Stimulated activated CD8-positive, alpha-beta memory T cell treated with anti-CD3 and anti-CD28 coated beads, Interleukin-12 subunit alpha, Interleukin-12 subunit beta, amount 100 ng/mL, for 4 hours (primary cell): Measurements from ENCODE around the gene EPS15.
"Not testable (repeated sequence)": the region's sequence is repeated elsewhere in the genome, so short reads cannot be mapped to it uniquely, and the experiment has no call there.

ENCODE experiments used
- DNase-seq: peaks from one replicate; pipeline ENCODE4 v3.0.0-alpha.2; 2020; ENCODE audit warnings: low read depth

Gene EPS15

DNA sequence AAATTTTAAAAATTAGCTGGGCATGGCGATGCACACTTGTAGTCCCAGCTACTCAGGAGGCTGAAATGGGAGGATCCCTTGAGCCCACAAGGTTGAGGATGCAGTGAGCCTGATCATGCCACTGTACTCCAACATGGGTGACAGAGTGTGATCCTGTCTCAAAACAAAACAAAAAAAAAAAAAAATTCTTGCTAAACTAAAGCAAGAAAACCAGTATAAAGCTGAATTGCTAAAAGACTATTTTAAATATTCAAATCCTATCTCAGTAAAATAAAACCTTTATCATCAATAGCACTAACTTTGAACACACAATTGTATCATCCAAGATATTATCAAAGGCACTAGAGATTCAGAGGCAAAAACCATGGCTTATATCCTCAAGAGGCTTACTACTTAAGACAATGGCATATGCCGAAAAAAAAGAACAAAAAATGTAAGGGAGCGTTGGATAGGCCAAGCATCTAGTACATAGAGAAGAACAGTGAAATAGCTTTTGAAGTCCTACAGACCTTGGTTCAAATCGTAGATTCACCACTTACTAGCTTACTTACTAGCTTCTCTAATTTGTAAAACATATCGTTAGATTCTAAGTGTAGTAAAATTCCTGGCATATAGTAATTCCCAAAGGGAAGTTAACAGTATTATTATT is 3.6 kb downstream of the EPS15 start:
- no peak for DNase-seq

DNA sequence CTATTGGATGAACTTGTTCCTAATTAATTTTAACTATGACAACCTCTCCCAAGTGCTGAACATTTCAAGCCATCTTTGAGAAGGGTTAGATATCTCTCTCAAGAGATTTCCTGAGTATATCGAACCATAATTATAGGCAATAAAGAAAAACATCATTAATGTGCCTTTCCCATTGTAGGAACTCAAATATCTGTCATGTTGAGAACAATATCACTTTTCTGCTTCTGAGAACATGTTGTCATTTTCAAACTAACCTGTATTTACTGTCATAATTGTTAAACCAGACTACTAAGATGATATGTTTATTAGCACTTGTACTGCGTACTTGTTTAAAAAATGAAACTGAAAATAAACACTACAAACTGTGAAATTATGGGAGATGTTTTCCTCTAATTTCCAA is 4.3 kb downstream of the EPS15 start:
- DNase-seq, result no peak

DNA sequence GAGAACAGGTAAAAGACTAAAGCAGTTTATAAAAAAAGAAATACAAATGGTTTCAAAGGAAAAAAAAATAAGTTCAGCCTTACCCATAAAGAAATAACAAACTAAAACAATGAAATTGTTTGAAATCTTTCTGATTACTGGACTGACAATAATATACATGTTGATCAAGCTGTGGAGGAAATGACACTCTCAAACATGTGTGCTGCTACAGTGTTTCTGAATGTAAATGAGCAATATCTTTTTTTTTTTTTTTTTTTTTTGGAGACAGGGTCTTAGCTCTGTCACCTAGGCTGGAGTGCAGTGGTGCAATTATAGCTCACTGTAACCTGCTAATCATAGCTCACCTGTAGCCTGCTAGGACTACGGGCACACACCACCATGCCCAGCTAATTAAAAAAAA is 6.5 kb downstream of the EPS15 start:
- no peak for DNase-seq

DNA sequence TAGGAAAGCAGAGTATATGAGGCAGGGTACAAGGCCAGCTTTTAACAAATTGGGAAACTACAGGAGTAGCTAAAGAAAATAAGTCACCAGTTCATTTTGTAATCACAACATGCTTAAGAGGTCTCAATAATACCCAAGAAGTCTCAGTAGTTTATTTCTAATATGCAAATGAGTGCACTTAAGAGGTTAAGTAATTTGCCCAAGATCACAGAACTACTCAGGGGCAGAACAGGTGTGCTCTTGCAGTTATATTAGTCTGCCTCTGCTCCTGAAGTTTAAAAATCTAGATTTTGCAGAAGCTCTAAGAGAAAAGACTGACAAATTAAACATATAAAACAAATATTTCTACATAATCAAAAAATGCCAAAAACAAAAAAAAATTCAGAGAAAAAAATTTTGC is 6.9 kb downstream of the EPS15 start:
- DNase-seq, result no peak

DNA sequence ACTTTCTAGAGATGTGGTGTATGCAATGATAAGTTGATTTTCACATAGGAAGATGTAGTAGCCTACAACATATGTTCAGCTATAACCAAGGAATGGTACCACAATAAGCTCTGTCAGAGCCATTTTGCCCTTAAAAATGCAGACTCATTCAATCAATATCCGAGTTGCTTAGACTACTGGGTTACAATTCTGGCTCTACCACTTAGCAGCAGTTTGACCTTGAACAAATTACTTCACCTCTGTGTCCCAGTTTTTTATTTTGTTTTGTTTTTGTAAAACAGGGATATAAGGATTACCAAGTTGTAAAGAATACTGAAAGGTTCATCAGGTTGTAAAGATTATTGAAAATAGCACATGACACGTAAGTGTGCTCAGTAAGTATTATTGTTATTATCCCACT is 9.3 kb downstream of the EPS15 start:
- DNase-seq, result no peak

DNA sequence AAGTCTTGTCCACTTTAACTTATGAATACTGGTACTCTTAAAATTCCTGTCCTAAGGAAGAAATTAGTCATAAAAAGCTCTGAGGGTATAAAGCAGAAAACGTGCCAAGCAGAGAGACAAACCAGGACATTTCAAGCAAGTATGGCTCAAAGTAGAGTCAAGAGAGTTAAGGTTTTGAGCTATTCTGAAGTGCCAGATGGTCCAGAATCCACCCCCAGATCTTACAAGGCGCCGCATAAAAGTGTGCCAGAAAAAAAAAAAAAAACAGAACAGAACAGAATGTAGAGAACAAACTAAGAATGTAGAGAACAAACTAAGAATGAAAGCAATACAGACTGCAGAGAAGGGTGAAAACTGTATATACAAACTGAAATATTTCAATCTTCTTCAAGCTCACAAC is 12.5 kb downstream of the EPS15 start:
- no peak for DNase-seq

- no peak for DNase-seq
Measured at GRCh38 chr1:51504806-51505525, 14.1 kb downstream of the EPS15 start.

- DNase-seq, result peak; percentile 5
Measured at GRCh38 chr1:51501218-51501630, 17.8 kb downstream of the EPS15 start.

DNA sequence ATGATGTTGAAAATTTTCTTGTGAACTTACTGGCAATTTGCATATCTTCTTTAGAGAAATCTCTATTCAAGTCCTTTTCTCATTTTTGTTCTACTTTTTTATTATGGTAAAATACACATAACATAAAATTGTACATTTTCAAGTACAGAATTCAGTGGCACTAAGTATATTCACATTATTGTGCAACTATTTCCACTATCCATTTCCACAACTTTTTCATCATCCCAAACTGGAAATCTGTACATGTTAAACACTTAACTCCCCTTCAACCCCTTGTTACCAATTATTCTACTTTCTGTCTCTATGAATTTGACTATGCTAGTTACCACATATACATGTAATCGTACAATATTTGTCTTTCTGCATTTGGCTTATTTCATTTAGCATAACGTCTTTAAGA is 19.4 kb downstream of the EPS15 start:
- no peak for DNase-seq

DNA sequence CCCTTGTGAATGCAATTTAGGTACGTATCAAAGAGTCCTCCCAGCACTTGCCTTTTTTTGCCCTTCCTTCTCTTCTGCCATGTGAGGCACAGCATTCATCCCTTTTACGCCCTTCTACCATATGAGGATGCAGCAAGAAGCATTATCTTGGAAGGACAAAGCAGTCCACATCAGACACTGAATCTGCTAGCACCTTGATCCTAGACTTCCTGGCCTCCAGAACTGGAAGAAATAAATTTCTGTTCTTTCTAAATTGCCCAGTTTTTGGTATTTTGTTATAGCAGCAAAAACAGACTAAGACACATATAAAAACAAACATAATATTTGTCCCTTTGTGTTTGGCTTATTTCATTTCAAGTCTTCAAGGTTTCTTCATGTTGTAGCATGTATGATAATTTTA is 20.1 kb downstream of the EPS15 start:
- no peak for DNase-seq

- DNase-seq, result no peak
Measured at GRCh38 chr1:51497340-51497739, 21.7 kb downstream of the EPS15 start.

GRCh38 chr1:51494138-51494830 is 24.8 kb downstream of the EPS15 start:
- no peak for DNase-seq

- DNase-seq, result no peak
Measured at GRCh38 chr1:51491166-51491981, 27.7 kb downstream of the EPS15 start.

GRCh38 chr1:51489472-51489871 is 29.6 kb downstream of the EPS15 start:
- no peak for DNase-seq

DNA sequence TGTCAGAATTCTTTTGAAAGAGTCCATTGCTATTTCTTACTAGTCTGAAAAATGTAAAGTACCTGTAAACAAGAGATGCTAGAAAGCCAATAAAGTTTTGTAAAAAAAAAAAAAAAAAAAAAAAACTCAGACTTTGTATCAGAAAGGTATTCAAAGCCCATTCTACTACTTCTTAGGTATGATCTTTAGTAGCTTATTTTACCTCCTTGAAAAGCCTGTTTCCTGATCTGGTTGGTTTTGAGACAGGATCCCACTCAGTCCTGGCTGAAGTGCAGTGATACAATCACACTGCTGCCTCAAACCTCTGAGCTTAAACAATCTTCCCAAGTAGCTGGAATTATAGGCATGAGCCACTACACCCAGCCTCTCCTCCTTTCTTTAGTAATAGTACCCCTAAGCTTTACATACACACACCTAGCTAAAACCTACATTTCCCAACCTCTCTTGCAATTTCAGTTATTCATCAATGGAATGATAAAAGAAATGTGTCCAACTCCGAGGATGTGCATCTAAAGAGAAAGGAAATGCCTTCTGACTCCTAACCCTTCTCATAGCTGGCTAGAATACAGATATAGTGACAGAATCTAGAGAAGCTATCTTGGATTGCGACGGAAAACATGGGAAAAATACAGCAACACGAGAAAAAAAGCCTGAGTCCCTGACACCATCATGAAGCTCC is 30.6 kb downstream of the EPS15 start:
- no peak for DNase-seq

DNA sequence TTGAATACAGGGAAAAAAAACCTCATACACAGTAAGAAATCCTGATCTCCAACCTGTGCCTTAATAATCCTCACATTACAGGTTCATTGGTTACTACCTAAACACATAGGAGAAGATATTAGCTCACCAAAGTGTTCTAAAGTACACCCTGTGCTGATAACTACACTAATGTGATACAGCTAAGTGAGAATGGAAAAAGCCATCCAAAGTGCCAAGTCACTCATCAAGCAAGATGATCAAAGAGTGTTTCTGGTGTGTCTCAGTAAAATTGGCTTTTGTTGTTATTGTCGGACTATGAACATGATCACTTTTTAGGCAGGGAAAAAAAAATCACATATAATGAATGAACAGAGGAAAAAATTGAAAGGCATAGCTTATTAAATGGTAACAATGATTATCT is 31.4 kb downstream of the EPS15 start:
- DNase-seq, result no peak

GRCh38 chr1:51484591-51484990 is 34.5 kb downstream of the EPS15 start:
- no peak for DNase-seq

- DNase-seq, result no peak
Measured at GRCh38 chr1:51482881-51483280, 36.2 kb downstream of the EPS15 start.

DNA sequence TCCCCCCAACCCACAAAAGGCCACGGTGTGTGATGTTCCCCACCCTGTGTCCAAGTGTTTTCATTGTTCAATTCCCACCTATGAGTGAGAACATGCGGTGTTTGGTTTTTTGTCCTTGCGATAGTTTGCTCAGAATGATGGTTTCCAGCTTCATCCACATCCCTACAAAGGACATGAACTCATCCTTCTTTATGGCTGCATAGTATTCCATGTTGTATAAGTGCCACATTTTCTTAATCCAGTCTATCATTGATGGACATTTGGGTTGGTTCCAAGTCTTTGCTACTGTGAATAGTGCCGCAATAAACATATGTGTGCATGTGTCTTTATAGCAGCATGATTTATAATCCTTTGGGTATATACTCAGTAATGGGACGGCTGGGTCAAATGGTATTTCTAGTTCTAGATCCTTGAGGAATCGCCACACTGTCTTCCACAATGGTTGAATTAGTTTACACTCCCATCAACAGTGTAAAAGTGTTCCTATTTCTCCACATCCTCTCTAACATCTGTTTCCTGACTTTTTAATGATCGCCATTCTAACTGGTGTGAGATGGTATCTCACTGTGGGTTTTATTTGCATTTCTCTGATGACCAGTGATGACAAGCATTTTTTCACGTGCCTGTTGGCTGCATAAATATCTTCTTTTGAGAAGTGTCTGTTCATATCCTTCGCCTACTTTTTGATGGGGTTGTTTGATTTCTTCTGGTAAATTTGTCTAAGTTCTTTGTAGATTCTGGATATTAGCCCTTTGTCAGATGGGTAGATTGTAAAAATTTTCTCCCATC is 44.0 kb downstream of the EPS15 start:
- not testable (repeated sequence) for DNase-seq

- DNase-seq, result no peak
Measured at GRCh38 chr1:51473331-51474115, 45.5 kb downstream of the EPS15 start.
